Adrenal gland (tissue), 5 donors: ENCODE results near the gene PLBD2.

Experiments used
- POLR2A ChIP-seq, 2 donors: fragments of 450-650 bp; IDR thresholded peaks; one replicate each; pipeline ENCODE4 v1.6.1; 2017; ENCODE audit warnings: antibody characterized with exemption in 2 of 2, mild to moderate bottlenecking in 2 of 2, moderate library complexity in 1 of 2
- TF ChIP-seq, protein P1 (sequence below), 6 experiments: fragments of 450-650 bp in 4 of 6; fragments of 200-600 bp in 2 of 6; sonication (generic) in 1 of 6; IDR thresholded peaks; 1 replicate in 5 of 6; 2 replicates in 1 of 6; pipeline versions ENCODE4 v1.5.1 to v1.8.0; 2016 to 2021; ENCODE audit warnings: antibody characterized with exemption in 6 of 6, mild to moderate bottlenecking in 2 of 6, moderate library complexity in 1 of 6
- donor health status: DM: no; HTN: no; CAD: no.

DNA sequence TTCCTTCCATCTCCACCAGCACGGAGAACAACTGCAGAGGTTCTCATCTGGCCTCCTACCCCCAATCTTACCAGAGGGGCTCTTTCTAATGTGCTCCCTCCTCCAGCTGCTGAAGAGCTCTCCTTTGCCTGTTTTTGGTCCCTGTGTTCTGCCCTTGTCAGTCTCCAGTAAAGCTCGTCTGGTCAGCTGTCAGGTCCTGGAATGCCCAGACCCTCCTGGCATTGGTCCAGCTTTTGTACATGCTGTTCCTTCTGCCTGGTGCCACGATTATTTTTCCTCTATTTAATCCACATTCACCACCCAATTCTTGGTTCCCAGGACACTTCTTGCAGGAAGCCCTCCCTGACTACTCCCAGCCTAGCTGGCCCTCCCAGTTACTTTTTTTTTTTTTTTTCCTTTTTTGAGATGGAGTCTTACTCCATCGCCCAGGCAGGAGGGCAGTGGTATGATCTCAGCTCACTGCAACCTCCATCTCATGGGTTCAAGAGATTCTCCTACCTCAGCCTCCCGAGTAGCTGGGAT, 30.0 kb upstream of the PLBD2 start:
- TF ChIP-seq, protein P1, sequence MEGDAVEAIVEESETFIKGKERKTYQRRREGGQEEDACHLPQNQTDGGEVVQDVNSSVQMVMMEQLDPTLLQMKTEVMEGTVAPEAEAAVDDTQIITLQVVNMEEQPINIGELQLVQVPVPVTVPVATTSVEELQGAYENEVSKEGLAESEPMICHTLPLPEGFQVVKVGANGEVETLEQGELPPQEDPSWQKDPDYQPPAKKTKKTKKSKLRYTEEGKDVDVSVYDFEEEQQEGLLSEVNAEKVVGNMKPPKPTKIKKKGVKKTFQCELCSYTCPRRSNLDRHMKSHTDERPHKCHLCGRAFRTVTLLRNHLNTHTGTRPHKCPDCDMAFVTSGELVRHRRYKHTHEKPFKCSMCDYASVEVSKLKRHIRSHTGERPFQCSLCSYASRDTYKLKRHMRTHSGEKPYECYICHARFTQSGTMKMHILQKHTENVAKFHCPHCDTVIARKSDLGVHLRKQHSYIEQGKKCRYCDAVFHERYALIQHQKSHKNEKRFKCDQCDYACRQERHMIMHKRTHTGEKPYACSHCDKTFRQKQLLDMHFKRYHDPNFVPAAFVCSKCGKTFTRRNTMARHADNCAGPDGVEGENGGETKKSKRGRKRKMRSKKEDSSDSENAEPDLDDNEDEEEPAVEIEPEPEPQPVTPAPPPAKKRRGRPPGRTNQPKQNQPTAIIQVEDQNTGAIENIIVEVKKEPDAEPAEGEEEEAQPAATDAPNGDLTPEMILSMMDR (IDR thresholded peaks at IDR 0.05), result no peak
- no peak for TF ChIP-seq POLR2A (IDR thresholded peaks at IDR 0.05)
